ENCODE results near the gene TEC. TPM values are rescaled to one million over a fixed set of nuclear protein-coding genes. Genes with fewer than 3 reads are reported as not detected.

Gene TEC
- total and polyA plus RNA-seq, 2 of the 8 experiments (the other 6 are each of a cell fraction or from before 2014, with no cell fraction given) = 0.73 to 1.8 TPM

DNA sequence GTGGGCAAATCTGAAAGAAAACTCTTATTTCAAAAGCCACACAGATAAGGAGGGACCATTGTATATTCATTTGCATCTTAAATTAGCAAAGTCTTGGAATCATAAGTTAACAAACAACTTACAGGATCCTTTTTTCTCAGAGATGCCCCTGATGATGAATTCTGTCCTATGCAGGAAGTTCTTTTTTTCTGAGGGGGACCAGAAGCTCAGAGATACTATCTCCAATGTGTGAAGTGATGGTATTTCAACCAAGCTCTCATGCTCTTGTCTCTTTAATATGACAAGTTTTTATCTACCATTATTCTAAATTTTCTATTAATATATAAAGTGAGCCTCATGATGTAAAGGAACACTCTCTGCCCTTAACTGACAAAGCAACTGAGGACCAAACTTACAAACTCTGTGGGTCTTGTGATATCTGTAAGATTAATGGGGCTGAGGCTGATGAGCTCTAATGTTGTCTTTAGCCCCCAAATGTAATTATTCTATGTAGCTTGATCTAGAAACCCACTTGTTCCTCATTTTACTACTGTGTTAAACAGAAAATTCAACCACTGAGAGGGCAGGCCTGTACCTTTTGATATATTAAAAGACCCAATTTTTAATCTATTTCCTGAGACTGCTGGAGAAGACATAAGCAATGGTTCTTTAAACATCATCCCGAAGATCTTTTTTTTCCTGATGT, 27.0 kb downstream of the TEC start (continued):
- TF ChIP-seq, protein P1, sequence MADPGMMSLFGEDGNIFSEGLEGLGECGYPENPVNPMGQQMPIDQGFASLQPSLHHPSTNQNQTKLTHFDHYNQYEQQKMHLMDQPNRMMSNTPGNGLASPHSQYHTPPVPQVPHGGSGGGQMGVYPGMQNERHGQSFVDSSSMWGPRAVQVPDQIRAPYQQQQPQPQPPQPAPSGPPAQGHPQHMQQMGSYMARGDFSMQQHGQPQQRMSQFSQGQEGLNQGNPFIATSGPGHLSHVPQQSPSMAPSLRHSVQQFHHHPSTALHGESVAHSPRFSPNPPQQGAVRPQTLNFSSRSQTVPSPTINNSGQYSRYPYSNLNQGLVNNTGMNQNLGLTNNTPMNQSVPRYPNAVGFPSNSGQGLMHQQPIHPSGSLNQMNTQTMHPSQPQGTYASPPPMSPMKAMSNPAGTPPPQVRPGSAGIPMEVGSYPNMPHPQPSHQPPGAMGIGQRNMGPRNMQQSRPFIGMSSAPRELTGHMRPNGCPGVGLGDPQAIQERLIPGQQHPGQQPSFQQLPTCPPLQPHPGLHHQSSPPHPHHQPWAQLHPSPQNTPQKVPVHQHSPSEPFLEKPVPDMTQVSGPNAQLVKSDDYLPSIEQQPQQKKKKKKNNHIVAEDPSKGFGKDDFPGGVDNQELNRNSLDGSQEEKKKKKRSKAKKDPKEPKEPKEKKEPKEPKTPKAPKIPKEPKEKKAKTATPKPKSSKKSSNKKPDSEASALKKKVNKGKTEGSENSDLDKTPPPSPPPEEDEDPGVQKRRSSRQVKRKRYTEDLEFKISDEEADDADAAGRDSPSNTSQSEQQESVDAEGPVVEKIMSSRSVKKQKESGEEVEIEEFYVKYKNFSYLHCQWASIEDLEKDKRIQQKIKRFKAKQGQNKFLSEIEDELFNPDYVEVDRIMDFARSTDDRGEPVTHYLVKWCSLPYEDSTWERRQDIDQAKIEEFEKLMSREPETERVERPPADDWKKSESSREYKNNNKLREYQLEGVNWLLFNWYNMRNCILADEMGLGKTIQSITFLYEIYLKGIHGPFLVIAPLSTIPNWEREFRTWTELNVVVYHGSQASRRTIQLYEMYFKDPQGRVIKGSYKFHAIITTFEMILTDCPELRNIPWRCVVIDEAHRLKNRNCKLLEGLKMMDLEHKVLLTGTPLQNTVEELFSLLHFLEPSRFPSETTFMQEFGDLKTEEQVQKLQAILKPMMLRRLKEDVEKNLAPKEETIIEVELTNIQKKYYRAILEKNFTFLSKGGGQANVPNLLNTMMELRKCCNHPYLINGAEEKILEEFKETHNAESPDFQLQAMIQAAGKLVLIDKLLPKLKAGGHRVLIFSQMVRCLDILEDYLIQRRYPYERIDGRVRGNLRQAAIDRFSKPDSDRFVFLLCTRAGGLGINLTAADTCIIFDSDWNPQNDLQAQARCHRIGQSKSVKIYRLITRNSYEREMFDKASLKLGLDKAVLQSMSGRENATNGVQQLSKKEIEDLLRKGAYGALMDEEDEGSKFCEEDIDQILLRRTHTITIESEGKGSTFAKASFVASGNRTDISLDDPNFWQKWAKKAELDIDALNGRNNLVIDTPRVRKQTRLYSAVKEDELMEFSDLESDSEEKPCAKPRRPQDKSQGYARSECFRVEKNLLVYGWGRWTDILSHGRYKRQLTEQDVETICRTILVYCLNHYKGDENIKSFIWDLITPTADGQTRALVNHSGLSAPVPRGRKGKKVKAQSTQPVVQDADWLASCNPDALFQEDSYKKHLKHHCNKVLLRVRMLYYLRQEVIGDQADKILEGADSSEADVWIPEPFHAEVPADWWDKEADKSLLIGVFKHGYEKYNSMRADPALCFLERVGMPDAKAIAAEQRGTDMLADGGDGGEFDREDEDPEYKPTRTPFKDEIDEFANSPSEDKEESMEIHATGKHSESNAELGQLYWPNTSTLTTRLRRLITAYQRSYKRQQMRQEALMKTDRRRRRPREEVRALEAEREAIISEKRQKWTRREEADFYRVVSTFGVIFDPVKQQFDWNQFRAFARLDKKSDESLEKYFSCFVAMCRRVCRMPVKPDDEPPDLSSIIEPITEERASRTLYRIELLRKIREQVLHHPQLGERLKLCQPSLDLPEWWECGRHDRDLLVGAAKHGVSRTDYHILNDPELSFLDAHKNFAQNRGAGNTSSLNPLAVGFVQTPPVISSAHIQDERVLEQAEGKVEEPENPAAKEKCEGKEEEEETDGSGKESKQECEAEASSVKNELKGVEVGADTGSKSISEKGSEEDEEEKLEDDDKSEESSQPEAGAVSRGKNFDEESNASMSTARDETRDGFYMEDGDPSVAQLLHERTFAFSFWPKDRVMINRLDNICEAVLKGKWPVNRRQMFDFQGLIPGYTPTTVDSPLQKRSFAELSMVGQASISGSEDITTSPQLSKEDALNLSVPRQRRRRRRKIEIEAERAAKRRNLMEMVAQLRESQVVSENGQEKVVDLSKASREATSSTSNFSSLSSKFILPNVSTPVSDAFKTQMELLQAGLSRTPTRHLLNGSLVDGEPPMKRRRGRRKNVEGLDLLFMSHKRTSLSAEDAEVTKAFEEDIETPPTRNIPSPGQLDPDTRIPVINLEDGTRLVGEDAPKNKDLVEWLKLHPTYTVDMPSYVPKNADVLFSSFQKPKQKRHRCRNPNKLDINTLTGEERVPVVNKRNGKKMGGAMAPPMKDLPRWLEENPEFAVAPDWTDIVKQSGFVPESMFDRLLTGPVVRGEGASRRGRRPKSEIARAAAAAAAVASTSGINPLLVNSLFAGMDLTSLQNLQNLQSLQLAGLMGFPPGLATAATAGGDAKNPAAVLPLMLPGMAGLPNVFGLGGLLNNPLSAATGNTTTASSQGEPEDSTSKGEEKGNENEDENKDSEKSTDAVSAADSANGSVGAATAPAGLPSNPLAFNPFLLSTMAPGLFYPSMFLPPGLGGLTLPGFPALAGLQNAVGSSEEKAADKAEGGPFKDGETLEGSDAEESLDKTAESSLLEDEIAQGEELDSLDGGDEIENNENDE (IDR thresholded peaks at IDR 0.05; ENCODE audit: insufficient replicate concordance, low read length) = no peak
- TF ChIP-seq YY1 (IDR thresholded peaks at IDR 0.05; ENCODE audit: low read depth, low read length) (no peak), GTF2F1 (IDR thresholded peaks at IDR 0.05; ENCODE audit: borderline replicate concordance, low read depth, low read length) (no peak), SIN3A (conservative IDR thresholded peaks at IDR 0.05 in 1 of 2, IDR thresholded peaks at IDR 0.05 in 1 of 2; ENCODE audit: low read depth in 1 of 2, low read length in 2 of 2) (no peak), TBP (IDR thresholded peaks at IDR 0.05; ENCODE audit: low read depth, low read length) (no peak), EGR1 (IDR thresholded peaks at IDR 0.05; ENCODE audit: borderline replicate concordance, low read depth, low read length) (no peak), JUN (IDR thresholded peaks at IDR 0.05; ENCODE audit: low read depth, low read length) (no peak)
- TF ChIP-seq, protein P2, sequence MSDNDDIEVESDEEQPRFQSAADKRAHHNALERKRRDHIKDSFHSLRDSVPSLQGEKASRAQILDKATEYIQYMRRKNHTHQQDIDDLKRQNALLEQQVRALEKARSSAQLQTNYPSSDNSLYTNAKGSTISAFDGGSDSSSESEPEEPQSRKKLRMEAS (IDR thresholded peaks at IDR 0.05) = no peak
- TF ChIP-seq, protein P3, sequence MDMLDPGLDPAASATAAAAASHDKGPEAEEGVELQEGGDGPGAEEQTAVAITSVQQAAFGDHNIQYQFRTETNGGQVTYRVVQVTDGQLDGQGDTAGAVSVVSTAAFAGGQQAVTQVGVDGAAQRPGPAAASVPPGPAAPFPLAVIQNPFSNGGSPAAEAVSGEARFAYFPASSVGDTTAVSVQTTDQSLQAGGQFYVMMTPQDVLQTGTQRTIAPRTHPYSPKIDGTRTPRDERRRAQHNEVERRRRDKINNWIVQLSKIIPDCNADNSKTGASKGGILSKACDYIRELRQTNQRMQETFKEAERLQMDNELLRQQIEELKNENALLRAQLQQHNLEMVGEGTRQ (IDR thresholded peaks at IDR 0.05; ENCODE audit: low read length) = no peak

Measured in H1 (cell line).